ENCODE data around the gene FEM1B.

The FEM1B gene

DNA sequence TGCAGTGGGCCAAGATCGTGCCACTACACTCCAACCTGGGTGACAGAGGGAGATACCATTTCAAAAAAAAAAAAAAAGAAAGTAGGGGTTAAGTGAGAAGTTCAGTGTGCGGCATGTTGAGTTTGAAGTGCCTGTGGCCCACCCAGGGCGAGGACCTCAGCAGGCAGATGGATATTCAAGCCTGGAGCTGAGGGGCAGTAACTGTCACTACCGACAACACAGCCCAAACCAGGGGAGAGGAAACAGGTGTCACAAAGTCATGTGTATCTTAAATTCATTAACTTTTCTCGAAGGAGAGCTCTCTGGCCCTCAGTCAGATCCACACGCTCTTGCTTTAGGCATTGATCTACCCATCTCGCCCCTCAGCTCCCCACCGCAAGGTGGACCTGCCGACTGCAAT, 45.3 kb downstream of the FEM1B start:
- no peak for DNase-seq (ENCODE audit: low read depth in 2 of 2)

GRCh38 chr15:68325726-68326125, 48.2 kb downstream of the FEM1B start:
- DNase-seq (ENCODE audit: low read depth in 2 of 2), result no peak

GRCh38 chr15:68326711-68327354, 49.3 kb downstream of the FEM1B start:
- no peak for DNase-seq (ENCODE audit: low read depth in 2 of 2)

- no peak for DNase-seq (ENCODE audit: low read depth in 2 of 2)
Observed at GRCh38 chr15:68328443-68328842, 50.9 kb downstream of the FEM1B start.

- no peak for DNase-seq (ENCODE audit: low read depth in 2 of 2)
Observed at GRCh38 chr15:68328964-68329363, 51.4 kb downstream of the FEM1B start.

GRCh38 chr15:68330416-68330815, 52.9 kb downstream of the FEM1B start:
- no peak for DNase-seq (ENCODE audit: low read depth in 2 of 2)

DNA sequence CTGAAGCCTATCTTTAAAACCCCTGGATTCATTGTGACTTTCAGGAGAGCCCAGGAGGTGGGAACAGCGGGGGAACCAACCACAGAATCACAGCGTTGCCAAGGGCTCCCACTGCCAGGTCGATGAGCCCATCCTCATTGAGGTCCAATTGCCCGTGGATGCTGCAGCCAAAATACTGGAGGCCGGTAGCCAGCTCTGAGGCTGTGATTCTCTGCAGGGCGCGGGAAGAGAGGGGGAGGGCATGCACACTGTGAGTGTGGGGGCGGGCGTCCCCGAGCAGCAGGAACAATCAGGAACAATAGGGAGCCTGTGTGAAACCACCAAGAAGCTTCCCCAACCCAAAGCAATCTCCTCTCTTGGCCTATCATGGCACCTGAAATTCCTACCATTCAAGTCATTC, 53.4 kb downstream of the FEM1B start:
- DNase-seq (ENCODE audit: low read depth in 2 of 2), result no peak

GRCh38 chr15:68332266-68332665, 54.7 kb downstream of the FEM1B start:
- DNase-seq (ENCODE audit: low read depth in 2 of 2), result no peak

DNA sequence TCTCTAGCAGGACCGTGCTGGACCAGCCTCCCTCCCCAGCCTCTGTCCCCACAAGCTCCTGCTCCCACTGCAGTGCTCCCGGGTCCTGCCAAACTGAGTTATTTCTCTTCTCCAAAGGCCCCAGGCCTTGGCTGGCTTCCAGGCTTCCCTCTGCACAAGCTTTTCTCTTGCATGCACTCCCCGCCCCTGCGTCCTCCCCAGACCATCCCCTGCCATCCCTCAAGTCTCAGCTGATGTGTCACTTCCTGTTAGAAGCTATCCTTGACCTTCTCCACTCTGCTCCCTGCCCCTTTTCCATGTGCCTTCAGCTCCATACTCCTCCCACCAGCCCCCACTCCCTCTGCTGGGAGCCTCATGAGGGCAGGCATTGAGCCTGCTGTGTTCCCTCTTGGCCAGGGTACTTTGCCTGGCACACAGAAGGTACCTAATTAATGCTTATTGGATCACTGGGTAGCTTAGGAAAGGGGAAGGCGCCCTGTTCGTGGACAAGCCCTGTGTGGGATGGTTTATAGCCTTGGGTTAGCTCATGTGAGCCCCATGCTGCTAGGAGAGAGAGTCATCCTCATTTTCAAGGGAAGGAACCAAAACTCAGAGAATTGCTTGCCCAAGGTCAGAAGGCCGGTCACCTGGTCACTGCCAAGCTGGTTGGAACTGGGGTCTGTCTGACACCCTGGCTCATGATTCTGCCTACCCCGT, 56.4 kb downstream of the FEM1B start:
- no peak for DNase-seq (ENCODE audit: low read depth in 2 of 2)

- no peak for DNase-seq (ENCODE audit: low read depth in 2 of 2)
Observed at GRCh38 chr15:68334661-68335124, 57.1 kb downstream of the FEM1B start.

DNA sequence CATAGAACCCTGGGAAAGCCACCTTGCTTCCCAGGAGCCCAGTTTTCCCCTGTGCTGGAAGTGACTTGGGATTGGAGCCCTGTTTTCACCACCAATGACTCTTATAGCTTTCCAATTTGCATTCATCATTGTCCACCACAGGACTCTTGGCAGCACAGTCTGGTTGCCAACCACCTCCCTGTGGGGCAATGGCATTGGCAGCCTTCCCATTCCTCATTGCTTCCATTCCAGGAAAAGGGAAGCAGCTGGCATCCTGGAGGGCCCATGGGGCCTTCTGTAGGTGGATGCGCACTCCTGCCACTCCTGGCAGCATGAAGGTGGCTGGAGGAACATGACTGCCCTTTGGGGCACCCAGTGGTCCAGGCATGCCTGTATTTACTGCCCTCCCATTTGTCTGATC, 57.7 kb downstream of the FEM1B start:
- no peak for DNase-seq (ENCODE audit: low read depth in 2 of 2)

- no peak for DNase-seq (ENCODE audit: low read depth in 2 of 2)
Observed at GRCh38 chr15:68335655-68336054, 58.1 kb downstream of the FEM1B start.

DNA sequence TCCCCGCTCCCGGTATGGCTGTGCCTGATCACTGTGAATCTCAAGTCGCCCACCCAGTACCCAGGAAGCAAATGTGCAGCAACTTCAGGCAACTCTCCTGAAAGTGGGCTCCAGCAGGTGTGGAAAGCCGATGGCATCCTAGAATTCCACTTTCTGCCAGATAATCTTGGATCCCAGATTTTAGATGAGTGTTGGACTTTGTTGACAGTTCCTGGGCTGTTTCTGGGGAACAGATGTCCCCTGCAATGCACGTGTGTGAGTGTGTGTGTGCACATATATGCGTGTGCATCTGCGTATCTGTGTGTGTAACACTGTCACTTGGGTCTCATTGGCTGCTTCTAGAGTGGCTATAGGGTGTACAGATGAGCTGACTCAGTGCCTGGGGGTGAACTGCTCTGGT, 59.0 kb downstream of the FEM1B start:
- no peak for DNase-seq (ENCODE audit: low read depth in 2 of 2)

DNA sequence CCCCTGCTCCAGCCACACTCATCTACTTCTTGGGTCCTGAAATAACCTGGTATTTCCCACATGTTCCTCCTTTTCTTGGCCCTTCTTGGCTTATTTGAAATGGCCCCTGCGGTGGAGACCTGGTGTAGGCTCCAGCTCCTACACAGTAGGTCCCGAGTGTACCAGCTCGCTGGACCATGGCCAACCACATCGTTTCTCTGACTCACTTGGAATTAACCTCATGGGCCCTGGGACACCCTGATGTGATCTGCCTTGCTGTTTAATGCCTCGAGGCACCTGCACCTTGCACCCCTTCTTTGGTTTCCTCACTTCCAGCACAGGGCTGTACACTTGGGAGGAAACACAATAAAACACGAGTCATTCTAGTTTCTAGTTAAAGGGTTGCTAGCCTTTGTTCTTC, 60.3 kb downstream of the FEM1B start:
- DNase-seq (ENCODE audit: low read depth in 2 of 2), result no peak

DNA sequence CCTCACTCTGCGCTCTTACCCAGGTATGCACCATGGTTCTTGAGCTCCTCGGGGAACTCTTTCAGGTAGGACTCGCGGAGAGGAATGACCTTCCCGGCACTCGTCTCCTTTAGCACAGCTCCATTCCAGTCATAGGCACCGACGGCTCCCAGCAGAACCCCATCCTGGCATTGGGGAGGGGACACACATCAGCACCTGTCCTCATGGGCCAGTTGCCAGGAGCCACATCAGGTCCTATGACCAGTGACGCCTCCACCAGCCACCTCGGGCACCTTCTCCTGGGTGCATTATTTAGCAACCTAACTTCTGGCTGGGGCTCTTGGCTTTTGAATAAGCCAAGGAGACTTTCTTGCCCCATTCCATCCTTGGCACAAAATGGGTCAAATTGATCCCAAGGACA, 61.9 kb downstream of the FEM1B start:
- DNase-seq (ENCODE audit: low read depth in 2 of 2), result no peak

GRCh38 chr15:68340726-68341671, 63.5 kb downstream of the FEM1B start:
- no peak for DNase-seq (ENCODE audit: low read depth in 2 of 2)

DNA sequence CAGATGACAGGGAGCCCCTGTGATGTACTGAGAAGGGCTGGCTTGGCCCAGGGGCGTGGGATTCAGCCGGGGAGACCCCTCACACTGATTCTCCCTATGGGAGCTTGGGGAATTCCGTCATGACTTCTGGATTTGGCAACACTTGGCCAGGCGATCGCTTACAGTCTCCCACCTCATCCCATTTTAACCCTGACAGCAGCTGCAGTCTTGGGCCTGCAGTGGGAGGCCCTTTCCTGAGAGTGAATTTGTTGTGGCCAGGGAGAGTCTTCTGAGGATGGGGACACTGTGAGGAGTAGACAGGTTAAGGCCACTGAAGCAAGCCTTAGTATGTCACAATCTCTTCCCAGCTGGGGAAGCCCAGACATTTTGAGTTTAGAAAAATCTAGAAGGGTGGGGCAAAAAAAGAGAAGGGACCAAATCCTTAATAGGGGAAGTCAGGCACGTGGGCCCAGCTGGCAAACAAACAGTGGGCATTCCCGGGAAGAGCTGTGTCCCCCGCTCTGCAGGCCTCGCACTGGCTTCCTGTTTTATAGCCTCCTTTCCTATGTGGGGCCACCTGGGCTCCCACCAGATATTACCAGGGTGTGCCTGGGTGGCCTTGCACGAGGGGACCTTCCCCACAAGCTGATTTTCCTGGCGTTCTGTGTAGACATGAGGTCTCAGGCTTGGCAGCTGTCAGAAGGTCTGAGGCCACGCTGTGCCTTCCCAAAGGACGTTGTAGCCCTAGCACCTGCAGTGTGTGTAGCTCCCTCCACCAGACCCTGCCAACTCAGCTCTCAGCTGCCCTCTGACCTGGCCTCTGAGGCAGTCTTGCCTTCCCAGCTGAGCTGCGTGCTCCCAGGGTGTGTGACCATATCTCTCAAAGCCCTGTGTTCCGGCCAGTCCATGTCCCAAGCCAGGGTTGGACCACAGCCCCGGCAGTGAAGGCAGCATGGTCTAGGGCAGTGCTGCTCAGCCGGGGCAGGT, 64.5 kb downstream of the FEM1B start:
- no peak for DNase-seq (ENCODE audit: low read depth in 2 of 2)

GRCh38 chr15:68343579-68344225, 66.2 kb downstream of the FEM1B start:
- DNase-seq (ENCODE audit: low read depth in 2 of 2), result no peak

GRCh38 chr15:68344600-68344999, 67.1 kb downstream of the FEM1B start:
- DNase-seq (ENCODE audit: low read depth in 2 of 2), result no peak
